ENCODE results near the gene CENPP. TPM values are rescaled to one million over a fixed set of nuclear protein-coding genes. Genes with fewer than 3 reads are reported as not detected.
A peak's percentile ranks its signal among the peaks of the same experiment; 100 is the strongest.

Gene CENPP
- total and polyA plus RNA-seq, 3 experiments from 2014 or later: 2.5 to 20.9 (median 19.5) TPM

GRCh38 chr9:92658176-92658575 lies 332.4 kb downstream of the CENPP start:
- Mint-ChIP-seq H3K27me3 (no peaks in the 10 kb centered on the region), H3K36me3 (peaks cover 0 to 64% (median 7%) of the 10 kb centered on the region in 3 donors), H3K4me1 (peaks cover 10 to 34% (median 28%) of the 10 kb centered on the region in 3 donors), H3K27ac (peak overlapping the region in 1 of 8 donors; percentile 89), H3K4me3 (no peak overlapping the region), H3K9me3 (no peaks in the 10 kb centered on the region)
- no peaks in the 10 kb centered on the region for H3K27me3 ChIP-seq (ENCODE audit: insufficient read depth, low read length, poor library complexity, severe bottlenecking)
- no peak for DNase-seq
- H3K4me1 ChIP-seq (ENCODE audit: insufficient read depth, low read length): no peaks in the 10 kb centered on the region
- H3K9me3 ChIP-seq (ENCODE audit: low read length): no peaks in the 10 kb centered on the region
- H3K27ac ChIP-seq (ENCODE audit: low read depth, low read length): no peak overlapping the region
- POLR2A ChIA-PET: no interaction called here
- CTCF ChIA-PET: no interaction called here
- no peaks in the 10 kb centered on the region for H3K36me3 ChIP-seq (ENCODE audit: insufficient read depth, low read length)
- H3K4me3 ChIP-seq (ENCODE audit: low read length): no peak overlapping the region

GRCh38 chr9:92658611-92659010 lies 332.9 kb downstream of the CENPP start:
- POLR2A ChIA-PET: no interaction called here
- CTCF ChIA-PET: no interaction called here
- DNase-seq: no peak
- Mint-ChIP-seq H3K36me3 (peaks cover 0 to 65% (median 7%) of the 10 kb centered on the region in 3 donors), H3K9me3 (no peaks in the 10 kb centered on the region), H3K27ac (peak overlapping the region in 1 of 8 donors; percentile 89), H3K4me1 (peaks cover 14 to 39% (median 33%) of the 10 kb centered on the region in 3 donors), H3K4me3 (no peak overlapping the region), H3K27me3 (no peaks in the 10 kb centered on the region)
- H3K36me3 ChIP-seq (ENCODE audit: insufficient read depth, low read length): no peaks in the 10 kb centered on the region
- H3K4me1 ChIP-seq (ENCODE audit: insufficient read depth, low read length): no peaks in the 10 kb centered on the region
- no peaks in the 10 kb centered on the region for H3K27me3 ChIP-seq (ENCODE audit: insufficient read depth, low read length, poor library complexity, severe bottlenecking)
- no peaks in the 10 kb centered on the region for H3K9me3 ChIP-seq (ENCODE audit: low read length)
- no peak overlapping the region for H3K27ac ChIP-seq (ENCODE audit: low read depth, low read length)
- H3K4me3 ChIP-seq (ENCODE audit: low read length): no peak overlapping the region

GRCh38 chr9:92659601-92660000 lies 333.8 kb downstream of the CENPP start:
- peaks cover 0 to 56% (median 7%) of the 10 kb centered on the region in 3 donors for H3K36me3 Mint-ChIP-seq
- Histone ChIP-seq H3K4me1 (ENCODE audit: insufficient read depth, low read length) (peaks cover 8% of the 10 kb centered on the region), H3K27me3 (ENCODE audit: insufficient read depth, low read length, poor library complexity, severe bottlenecking) (no peaks in the 10 kb centered on the region), H3K4me3 (ENCODE audit: low read length) (no peak overlapping the region), H3K27ac (ENCODE audit: low read depth, low read length) (no peak overlapping the region), H3K9me3 (ENCODE audit: low read length) (no peaks in the 10 kb centered on the region), H3K36me3 (ENCODE audit: insufficient read depth, low read length) (no peaks in the 10 kb centered on the region)
- H3K9me3 Mint-ChIP-seq: no peaks in the 10 kb centered on the region
- CTCF ChIA-PET: no interaction called here
- H3K27me3 Mint-ChIP-seq: no peaks in the 10 kb centered on the region
- POLR2A ChIA-PET: no interaction called here
- H3K27ac Mint-ChIP-seq: no peak overlapping the region
- DNase-seq: no peak
- H3K4me1 Mint-ChIP-seq: peaks cover 21 to 49% (median 41%) of the 10 kb centered on the region in 3 donors
- H3K4me3 Mint-ChIP-seq: no peak overlapping the region

GRCh38 chr9:92660266-92660665 lies 334.5 kb downstream of the CENPP start:
- Mint-ChIP-seq H3K36me3 (peaks cover 0 to 50% (median 4%) of the 10 kb centered on the region in 3 donors), H3K27ac (peak overlapping the region in 1 of 8 donors; percentile 61), H3K4me1 (peaks cover 27 to 55% (median 48%) of the 10 kb centered on the region in 3 donors), H3K9me3 (no peaks in the 10 kb centered on the region), H3K27me3 (no peaks in the 10 kb centered on the region), H3K4me3 (no peak overlapping the region)
- no peaks in the 10 kb centered on the region for H3K36me3 ChIP-seq (ENCODE audit: insufficient read depth, low read length)
- H3K27me3 ChIP-seq (ENCODE audit: insufficient read depth, low read length, poor library complexity, severe bottlenecking): no peaks in the 10 kb centered on the region
- H3K4me3 ChIP-seq (ENCODE audit: low read length): no peak overlapping the region
- no peaks in the 10 kb centered on the region for H3K9me3 ChIP-seq (ENCODE audit: low read length)
- ChIA-PET POLR2A (no interaction called here), CTCF (no interaction called here)
- H3K4me1 ChIP-seq (ENCODE audit: insufficient read depth, low read length): peaks cover 15% of the 10 kb centered on the region
- no peak for DNase-seq
- H3K27ac ChIP-seq (ENCODE audit: low read depth, low read length): no peak overlapping the region

GRCh38 chr9:92661127-92661526 lies 335.4 kb downstream of the CENPP start:
- Histone ChIP-seq H3K36me3 (ENCODE audit: insufficient read depth, low read length) (no peaks in the 10 kb centered on the region), H3K4me3 (ENCODE audit: low read length) (no peak overlapping the region), H3K9me3 (ENCODE audit: low read length) (no peaks in the 10 kb centered on the region), H3K27me3 (ENCODE audit: insufficient read depth, low read length, poor library complexity, severe bottlenecking) (no peaks in the 10 kb centered on the region), H3K27ac (ENCODE audit: low read depth, low read length) (no peak overlapping the region), H3K4me1 (ENCODE audit: insufficient read depth, low read length) (peaks cover 20% of the 10 kb centered on the region)
- no peaks in the 10 kb centered on the region for H3K27me3 Mint-ChIP-seq
- H3K4me3 Mint-ChIP-seq: no peak overlapping the region
- DNase-seq: no peak
- peaks cover 33 to 61% (median 55%) of the 10 kb centered on the region in 3 donors for H3K4me1 Mint-ChIP-seq
- POLR2A ChIA-PET: no interaction called here
- CTCF ChIA-PET: no interaction called here
- H3K9me3 Mint-ChIP-seq: no peaks in the 10 kb centered on the region
- H3K27ac Mint-ChIP-seq: peak overlapping the region in 1 of 8 donors; percentile 70
- H3K36me3 Mint-ChIP-seq: peaks cover 0 to 46% (median 1%) of the 10 kb centered on the region in 3 donors

- no peak overlapping the region for H3K4me3 ChIP-seq (ENCODE audit: low read length)
- Mint-ChIP-seq H3K4me3 (no peak overlapping the region), H3K27me3 (no peaks in the 10 kb centered on the region), H3K27ac (peak overlapping the region in 3 of 8 donors; percentile 3 to 70 (median 58)), H3K4me1 (peaks cover 35 to 63% (median 60%) of the 10 kb centered on the region in 3 donors), H3K9me3 (no peaks in the 10 kb centered on the region), H3K36me3 (peaks cover 0 to 41% (median 1%) of the 10 kb centered on the region in 3 donors)
- no peaks in the 10 kb centered on the region for H3K9me3 ChIP-seq (ENCODE audit: low read length)
- H3K27me3 ChIP-seq (ENCODE audit: insufficient read depth, low read length, poor library complexity, severe bottlenecking): no peaks in the 10 kb centered on the region
- peaks cover 20% of the 10 kb centered on the region for H3K4me1 ChIP-seq (ENCODE audit: insufficient read depth, low read length)
- DNase-seq: no peak
- H3K27ac ChIP-seq (ENCODE audit: low read depth, low read length): no peak overlapping the region
- ChIA-PET CTCF (no interaction called here), POLR2A (no interaction called here)
- H3K36me3 ChIP-seq (ENCODE audit: insufficient read depth, low read length): no peaks in the 10 kb centered on the region
Measured at GRCh38 chr9:92661743-92662142, 336.0 kb downstream of the CENPP start.

- DNase-seq: no peak
- Mint-ChIP-seq H3K4me1 (peaks cover 42 to 72% (median 70%) of the 10 kb centered on the region in 3 donors), H3K27ac (peak overlapping the region in 5 of 8 donors; percentile 52 to 90 (median 80)), H3K36me3 (peaks cover 0 to 33% (median 0%) of the 10 kb centered on the region in 3 donors), H3K9me3 (no peaks in the 10 kb centered on the region), H3K4me3 (no peak overlapping the region), H3K27me3 (no peaks in the 10 kb centered on the region)
- CTCF ChIA-PET: no interaction called here
- Histone ChIP-seq H3K36me3 (ENCODE audit: insufficient read depth, low read length) (no peaks in the 10 kb centered on the region), H3K9me3 (ENCODE audit: low read length) (no peaks in the 10 kb centered on the region), H3K27ac (ENCODE audit: low read depth, low read length) (no peak overlapping the region), H3K27me3 (ENCODE audit: insufficient read depth, low read length, poor library complexity, severe bottlenecking) (no peaks in the 10 kb centered on the region), H3K4me1 (ENCODE audit: insufficient read depth, low read length) (peaks cover 20% of the 10 kb centered on the region), H3K4me3 (ENCODE audit: low read length) (no peak overlapping the region)
- POLR2A ChIA-PET: no interaction called here
Measured at GRCh38 chr9:92663126-92663525, 337.4 kb downstream of the CENPP start.

- POLR2A ChIA-PET: no interaction called here
- peaks cover 49 to 80% (median 79%) of the 10 kb centered on the region in 3 donors for H3K4me1 Mint-ChIP-seq
Measured at GRCh38 chr9:92663951-92664350, 338.2 kb downstream of the CENPP start.

More at GRCh38 chr9:92663951-92664350, 338.2 kb downstream of the CENPP start:
- H3K4me3 Mint-ChIP-seq: no peak overlapping the region
- peak overlapping the region; percentile 66 to 95 (median 85) for H3K27ac Mint-ChIP-seq
- Histone ChIP-seq H3K9me3 (ENCODE audit: low read length) (no peaks in the 10 kb centered on the region), H3K27me3 (ENCODE audit: insufficient read depth, low read length, poor library complexity, severe bottlenecking) (no peaks in the 10 kb centered on the region), H3K4me3 (ENCODE audit: low read length) (no peak overlapping the region), H3K27ac (ENCODE audit: low read depth, low read length) (no peak overlapping the region), H3K36me3 (ENCODE audit: insufficient read depth, low read length) (no peaks in the 10 kb centered on the region), H3K4me1 (ENCODE audit: insufficient read depth, low read length) (peaks cover 27% of the 10 kb centered on the region)
- peaks cover 0 to 28% (median 0%) of the 10 kb centered on the region in 3 donors for H3K36me3 Mint-ChIP-seq
- peaks cover 0 to 2% (median 0%) of the 10 kb centered on the region in 5 donors for H3K9me3 Mint-ChIP-seq
- CTCF ChIA-PET: no interaction called here
- no peak for DNase-seq
- H3K27me3 Mint-ChIP-seq: no peaks in the 10 kb centered on the region
